Breast epithelium (tissue), 4 donors: Measurements from ENCODE around the gene NOVA1. TPM values are rescaled to one million over a fixed set of nuclear protein-coding genes. Genes with fewer than 3 reads are reported as not detected.

Source experiments
- DNase-seq, 2 donors: peaks; one replicate each; pipeline ENCODE4 v3.0.0-alpha.2; 2019; ENCODE audit warnings: low spot score in 2 of 2
- H3K27ac ChIP-seq, 2 donors: fragments of 200-600 bp; sonication (generic) in 1 of 2; one replicate each; pipeline ENCODE4 v1.5.1; 2016 to 2019; ENCODE audit warnings: mild to moderate bottlenecking in 1 of 2
- H3K27me3 ChIP-seq, 2 donors: fragments of 200-600 bp; sonication (generic) in 1 of 2; one replicate each; pipeline versions ENCODE4 v1.5.1 to v1.6.0; 2017 to 2019; ENCODE audit warnings: control low read depth in 1 of 2, mild to moderate bottlenecking in 1 of 2
- H3K36me3 ChIP-seq: fragments of 200-600 bp; one replicate; pipeline ENCODE4 v1.5.1; 2019
- H3K4me1 ChIP-seq, 2 donors: fragments of 200-600 bp; sonication (generic); one replicate each; pipeline ENCODE4 v1.5.1; 2016 to 2019; ENCODE audit warnings: control low read depth in 1 of 2
- H3K4me3 ChIP-seq, 3 donors: fragments of 200-600 bp; sonication (generic); 1 replicate in 2 of 3; 2 replicates in 1 of 3; pipeline ENCODE4 v1.5.1; 2016 to 2019; ENCODE audit warnings: mild to moderate bottlenecking in 3 of 3, moderate library complexity in 2 of 3
- H3K9me3 ChIP-seq, 2 donors: fragments of 200-600 bp; sonication (generic) in 1 of 2; one replicate each; pipeline ENCODE4 v1.5.1; 2016 to 2019; ENCODE audit warnings: control low read depth in 1 of 2
- POLR2A ChIP-seq: fragments of 450-650 bp; IDR thresholded peaks from one replicate; pipeline ENCODE4 v1.6.1; 2016; ENCODE audit warnings: antibody characterized with exemption, mild to moderate bottlenecking, moderate library complexity
- POLR2AphosphoS5 ChIP-seq, 3 donors: sonication (generic); formaldehyde crosslinking; IDR thresholded peaks; one replicate each; pipeline ENCODE4 v1.6.1; 2017; ENCODE audit warnings: antibody characterized with exemption in 3 of 3
- intact Hi-C: fragments of 100-400 bp; cut with DNase I; formaldehyde crosslinking; loops from one replicate; pipeline ENCODE4 v1.15.1; 2023; ENCODE audit warnings: low total_unique reads
- total RNA-seq, 3 donors: library from RNA; depleted of rRNA; stranded (reverse); fragments of >200 nt; gene quantifications; one replicate each; pipeline ENCODE4 v1.1.0, GENCODE V29; 2016
- TF ChIP-seq, protein P1 (sequence below), 3 donors: fragments of 450-650 bp; IDR thresholded peaks; one replicate each; pipeline ENCODE4 v1.5.1; 2016 to 2017; ENCODE audit warnings: antibody characterized with exemption in 3 of 3, mild to moderate bottlenecking in 3 of 3, moderate library complexity in 3 of 3

NOVA1 gene
- total RNA-seq, 3 donors from 2014 or later, result 58.9 to 72.0 (median 59.0) TPM

DNA sequence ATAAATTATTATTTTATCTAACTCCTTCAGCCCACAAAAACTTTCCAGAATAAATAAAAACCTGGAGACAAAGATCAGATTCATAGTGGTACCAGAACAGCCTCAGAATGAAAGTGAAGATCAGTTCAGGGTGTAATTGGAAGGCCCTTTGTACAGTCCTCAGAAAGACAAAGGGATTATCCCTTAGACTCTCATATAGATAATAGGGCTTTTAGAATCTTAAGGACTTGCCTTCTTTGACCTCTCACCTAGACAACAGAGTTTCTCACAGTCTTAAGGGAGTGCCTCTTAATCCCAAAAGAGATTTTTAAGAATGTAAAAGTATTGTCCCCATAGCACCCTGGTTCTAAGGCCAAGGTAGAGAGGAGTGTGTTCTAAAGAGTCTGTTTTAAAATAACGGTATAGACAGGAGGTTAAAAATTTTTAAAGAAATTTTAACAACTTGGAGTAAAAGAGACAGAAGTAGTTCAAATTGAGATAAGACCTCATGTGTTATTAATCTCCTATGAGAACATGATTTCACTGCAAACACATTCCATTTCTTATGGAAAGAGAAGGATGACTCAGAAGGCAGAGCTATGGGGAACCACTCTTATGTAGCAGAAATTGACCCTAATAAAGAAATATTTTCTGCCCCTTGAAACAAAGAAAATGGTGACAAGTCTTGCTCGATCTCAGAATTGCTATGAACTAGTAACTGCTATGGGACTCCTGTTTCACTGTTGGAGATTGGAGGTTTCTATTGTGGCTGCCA is 24.2 kb upstream of the NOVA1 start:
- H3K9me3 ChIP-seq, result no peaks in the 10 kb centered on the region
- TF ChIP-seq POLR2A (no peak), POLR2AphosphoS5 (IDR thresholded peaks at IDR 0.05) (no peak)
- TF ChIP-seq, protein P1, sequence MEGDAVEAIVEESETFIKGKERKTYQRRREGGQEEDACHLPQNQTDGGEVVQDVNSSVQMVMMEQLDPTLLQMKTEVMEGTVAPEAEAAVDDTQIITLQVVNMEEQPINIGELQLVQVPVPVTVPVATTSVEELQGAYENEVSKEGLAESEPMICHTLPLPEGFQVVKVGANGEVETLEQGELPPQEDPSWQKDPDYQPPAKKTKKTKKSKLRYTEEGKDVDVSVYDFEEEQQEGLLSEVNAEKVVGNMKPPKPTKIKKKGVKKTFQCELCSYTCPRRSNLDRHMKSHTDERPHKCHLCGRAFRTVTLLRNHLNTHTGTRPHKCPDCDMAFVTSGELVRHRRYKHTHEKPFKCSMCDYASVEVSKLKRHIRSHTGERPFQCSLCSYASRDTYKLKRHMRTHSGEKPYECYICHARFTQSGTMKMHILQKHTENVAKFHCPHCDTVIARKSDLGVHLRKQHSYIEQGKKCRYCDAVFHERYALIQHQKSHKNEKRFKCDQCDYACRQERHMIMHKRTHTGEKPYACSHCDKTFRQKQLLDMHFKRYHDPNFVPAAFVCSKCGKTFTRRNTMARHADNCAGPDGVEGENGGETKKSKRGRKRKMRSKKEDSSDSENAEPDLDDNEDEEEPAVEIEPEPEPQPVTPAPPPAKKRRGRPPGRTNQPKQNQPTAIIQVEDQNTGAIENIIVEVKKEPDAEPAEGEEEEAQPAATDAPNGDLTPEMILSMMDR (IDR thresholded peaks at IDR 0.05), result no peak
- no peak for DNase-seq
- H3K4me1 ChIP-seq, result no peaks in the 10 kb centered on the region
- no peak overlapping the region for H3K4me3 ChIP-seq
- intact Hi-C loops, result no loop called here
- H3K27me3 ChIP-seq, result no peaks in the 10 kb centered on the region
- no peak overlapping the region for H3K27ac ChIP-seq
- H3K36me3 ChIP-seq, result no peaks in the 10 kb centered on the region

DNA sequence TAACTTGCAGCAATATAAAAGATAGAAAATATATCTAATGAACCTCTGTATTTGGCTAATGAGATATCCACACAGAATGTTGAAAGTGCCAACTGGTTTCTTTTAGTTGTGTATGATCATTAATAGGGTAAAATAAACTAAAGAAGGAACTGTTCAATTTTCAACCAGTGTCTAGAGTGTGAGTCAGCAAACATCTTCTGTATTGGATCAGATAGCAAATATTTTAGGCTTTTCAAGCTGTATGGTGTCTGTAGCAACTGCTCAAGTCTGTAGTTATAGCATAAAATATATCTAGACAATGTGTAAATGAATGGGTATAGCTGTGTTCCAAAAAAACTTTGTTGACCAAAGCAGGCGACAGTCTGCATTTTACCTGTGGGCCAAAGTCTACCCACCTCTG is 23.5 kb upstream of the NOVA1 start:
- H3K27ac ChIP-seq, result no peak overlapping the region
- no peak overlapping the region for H3K4me3 ChIP-seq
- intact Hi-C loops, result no loop called here
- DNase-seq, result no peak
- no peaks in the 10 kb centered on the region for H3K27me3 ChIP-seq
- no peaks in the 10 kb centered on the region for H3K9me3 ChIP-seq
- no peaks in the 10 kb centered on the region for H3K4me1 ChIP-seq
- no peak for TF ChIP-seq POLR2AphosphoS5 (IDR thresholded peaks at IDR 0.05)
- TF ChIP-seq, protein P1 (IDR thresholded peaks at IDR 0.05), result no peak
- no peaks in the 10 kb centered on the region for H3K36me3 ChIP-seq

DNA sequence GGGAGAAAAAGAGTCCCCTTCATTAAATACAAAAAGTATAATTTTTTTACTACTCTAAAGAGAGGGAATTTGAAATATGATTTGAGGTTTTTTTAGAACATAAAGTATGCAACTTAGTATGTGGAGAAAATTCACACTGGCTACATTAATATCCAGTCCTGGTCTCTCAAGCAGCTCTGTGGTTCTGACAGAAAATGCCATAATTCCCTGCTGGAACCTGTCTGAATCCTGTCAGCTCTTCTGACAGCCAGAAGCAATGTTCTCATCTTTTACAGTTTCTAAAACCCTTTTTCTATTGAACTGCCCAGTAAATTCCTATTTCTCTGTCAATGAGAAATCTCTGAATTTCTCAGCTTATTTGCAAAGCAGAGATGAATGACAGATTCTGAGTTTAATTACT is 13.4 kb upstream of the NOVA1 start:
- DNase-seq, result no peak
- Histone ChIP-seq H3K36me3 (no peaks in the 10 kb centered on the region), H3K27me3 (no peaks in the 10 kb centered on the region), H3K27ac (no peak overlapping the region), H3K4me1 (no peaks in the 10 kb centered on the region), H3K4me3 (no peak overlapping the region), H3K9me3 (peaks cover 0 to 8% of the 10 kb centered on the region in 2 donors)
- TF ChIP-seq POLR2AphosphoS5 (IDR thresholded peaks at IDR 0.05) (no peak), POLR2A (no peak)
- TF ChIP-seq, protein P1 (IDR thresholded peaks at IDR 0.05), result no peak
- intact Hi-C loops, result no loop called here

DNA sequence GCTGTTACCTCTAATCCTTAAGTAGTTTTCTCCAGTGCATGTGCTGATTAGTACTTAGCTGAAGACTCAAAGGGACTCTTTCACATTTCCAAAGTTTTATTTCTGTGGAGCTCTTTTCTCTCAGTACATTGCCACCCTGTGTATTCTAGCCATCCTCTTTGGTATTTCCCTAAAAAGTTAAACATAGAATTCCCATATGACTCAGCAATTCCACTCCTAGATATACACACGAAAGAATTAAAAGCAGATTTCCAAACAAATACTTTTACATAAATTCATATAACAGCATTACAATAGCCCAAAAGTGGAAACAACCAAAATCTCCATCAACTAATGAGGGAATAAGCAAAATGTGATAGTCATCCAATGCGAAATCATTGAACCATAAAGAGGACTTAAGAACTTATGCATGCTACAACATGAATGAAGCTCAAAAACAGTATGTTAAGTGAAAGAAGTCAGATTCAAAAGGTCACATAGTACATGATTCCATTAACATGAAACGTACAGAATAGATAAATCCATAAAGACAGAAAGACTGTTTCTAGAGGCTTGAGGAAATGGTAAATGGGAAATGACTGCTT is 9.0 kb upstream of the NOVA1 start:
- Histone ChIP-seq H3K27me3 (no peaks in the 10 kb centered on the region), H3K27ac (no peak overlapping the region), H3K9me3 (no peaks in the 10 kb centered on the region), H3K4me3 (no peak overlapping the region), H3K36me3 (no peaks in the 10 kb centered on the region), H3K4me1 (no peaks in the 10 kb centered on the region)
- TF ChIP-seq POLR2A (no peak), POLR2AphosphoS5 (IDR thresholded peaks at IDR 0.05) (no peak)
- TF ChIP-seq, protein P1 (IDR thresholded peaks at IDR 0.05), result no peak
- DNase-seq, result no peak
- intact Hi-C loops, result no loop called here

DNA sequence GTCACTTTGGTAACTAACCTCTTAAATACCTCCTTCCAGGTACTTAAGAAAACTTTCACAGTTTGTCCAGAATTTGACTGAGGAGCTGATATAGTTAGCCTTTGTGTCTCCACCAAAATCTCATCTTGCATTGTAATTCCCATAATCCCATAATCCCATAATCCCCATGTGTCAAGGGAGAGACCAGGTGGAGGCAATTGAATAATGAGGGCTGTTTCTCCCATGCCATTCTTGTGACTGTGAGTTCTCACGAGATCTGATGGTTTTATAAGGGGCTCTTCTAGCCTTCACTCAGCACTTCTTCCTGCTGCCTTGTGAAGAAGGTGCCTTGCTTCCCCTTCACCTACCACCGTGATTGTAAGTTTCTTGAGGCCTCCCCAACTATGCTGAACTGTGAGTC is 7.8 kb upstream of the NOVA1 start:
- TF ChIP-seq POLR2A (no peak), POLR2AphosphoS5 (IDR thresholded peaks at IDR 0.05) (no peak)
- TF ChIP-seq, protein P1 (IDR thresholded peaks at IDR 0.05), result no peak
- DNase-seq, result no peak
- Histone ChIP-seq H3K36me3 (no peaks in the 10 kb centered on the region), H3K4me1 (no peaks in the 10 kb centered on the region), H3K27me3 (no peaks in the 10 kb centered on the region), H3K9me3 (no peaks in the 10 kb centered on the region), H3K27ac (no peak overlapping the region), H3K4me3 (no peak overlapping the region)
- intact Hi-C loops, result no loop called here
